ENCODE data around the gene FICD. TPM values are rescaled to one million over a fixed set of nuclear protein-coding genes. Genes with fewer than 3 reads are reported as not detected.

FICD gene
- total RNA-seq, 1 donor = 9.9 TPM

DNA sequence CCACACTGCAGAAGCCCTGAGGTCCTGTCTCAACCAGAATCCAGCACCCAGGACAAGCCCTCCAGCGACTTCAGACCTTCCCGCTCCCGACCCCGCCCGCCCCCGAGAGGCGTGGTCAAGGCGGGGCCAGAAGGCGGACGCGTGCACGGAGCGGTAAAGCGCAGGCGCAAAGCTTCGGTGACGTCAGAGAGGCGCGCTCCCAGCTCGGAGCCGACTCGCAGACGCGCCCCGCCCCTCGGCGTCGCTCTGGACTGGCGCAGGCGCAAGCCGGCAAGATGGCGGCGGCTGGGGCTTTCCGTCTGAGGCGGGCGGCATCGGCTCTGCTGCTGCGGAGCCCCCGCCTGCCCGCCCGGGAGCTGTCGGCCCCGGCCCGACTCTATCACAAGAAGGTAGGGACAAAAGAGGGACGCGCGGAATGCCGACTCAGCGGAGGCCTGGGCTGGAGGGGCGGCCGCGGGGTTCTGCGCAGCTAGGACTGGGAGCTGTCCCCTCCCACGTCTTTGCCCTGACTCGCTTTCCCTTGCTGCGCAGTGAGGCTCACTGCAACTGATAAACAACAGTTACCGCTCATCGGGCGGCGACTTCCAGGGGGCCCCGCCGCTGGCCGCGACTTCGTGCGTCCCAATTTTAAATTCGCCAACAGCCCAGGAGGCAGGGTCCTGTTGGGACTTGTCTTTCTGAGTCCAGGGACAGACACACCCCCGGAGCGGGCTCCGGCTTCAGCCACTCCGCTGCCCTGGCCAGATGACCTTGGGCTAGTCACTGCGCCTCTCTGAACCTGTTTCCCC, 47.5 kb downstream of the FICD start, which contains the start of gene ISCU:
TSS of gene ISCU (plus strand) at position 249 of the 788 bp plus-strand sequence. CDS start at position 276, 27 bp downstream.
- TF ChIP-seq, protein P1, sequence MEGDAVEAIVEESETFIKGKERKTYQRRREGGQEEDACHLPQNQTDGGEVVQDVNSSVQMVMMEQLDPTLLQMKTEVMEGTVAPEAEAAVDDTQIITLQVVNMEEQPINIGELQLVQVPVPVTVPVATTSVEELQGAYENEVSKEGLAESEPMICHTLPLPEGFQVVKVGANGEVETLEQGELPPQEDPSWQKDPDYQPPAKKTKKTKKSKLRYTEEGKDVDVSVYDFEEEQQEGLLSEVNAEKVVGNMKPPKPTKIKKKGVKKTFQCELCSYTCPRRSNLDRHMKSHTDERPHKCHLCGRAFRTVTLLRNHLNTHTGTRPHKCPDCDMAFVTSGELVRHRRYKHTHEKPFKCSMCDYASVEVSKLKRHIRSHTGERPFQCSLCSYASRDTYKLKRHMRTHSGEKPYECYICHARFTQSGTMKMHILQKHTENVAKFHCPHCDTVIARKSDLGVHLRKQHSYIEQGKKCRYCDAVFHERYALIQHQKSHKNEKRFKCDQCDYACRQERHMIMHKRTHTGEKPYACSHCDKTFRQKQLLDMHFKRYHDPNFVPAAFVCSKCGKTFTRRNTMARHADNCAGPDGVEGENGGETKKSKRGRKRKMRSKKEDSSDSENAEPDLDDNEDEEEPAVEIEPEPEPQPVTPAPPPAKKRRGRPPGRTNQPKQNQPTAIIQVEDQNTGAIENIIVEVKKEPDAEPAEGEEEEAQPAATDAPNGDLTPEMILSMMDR (IDR thresholded peaks at IDR 0.05; ENCODE audit: insufficient read depth, low read depth, low read length) = no peak
- peak; percentile 97 for DNase-seq (ENCODE audit: low read depth)
- peak within 1 kb of the TSS; percentile 97 for H3K4me3 ChIP-seq (ENCODE audit: low read depth, low read length)

DNA sequence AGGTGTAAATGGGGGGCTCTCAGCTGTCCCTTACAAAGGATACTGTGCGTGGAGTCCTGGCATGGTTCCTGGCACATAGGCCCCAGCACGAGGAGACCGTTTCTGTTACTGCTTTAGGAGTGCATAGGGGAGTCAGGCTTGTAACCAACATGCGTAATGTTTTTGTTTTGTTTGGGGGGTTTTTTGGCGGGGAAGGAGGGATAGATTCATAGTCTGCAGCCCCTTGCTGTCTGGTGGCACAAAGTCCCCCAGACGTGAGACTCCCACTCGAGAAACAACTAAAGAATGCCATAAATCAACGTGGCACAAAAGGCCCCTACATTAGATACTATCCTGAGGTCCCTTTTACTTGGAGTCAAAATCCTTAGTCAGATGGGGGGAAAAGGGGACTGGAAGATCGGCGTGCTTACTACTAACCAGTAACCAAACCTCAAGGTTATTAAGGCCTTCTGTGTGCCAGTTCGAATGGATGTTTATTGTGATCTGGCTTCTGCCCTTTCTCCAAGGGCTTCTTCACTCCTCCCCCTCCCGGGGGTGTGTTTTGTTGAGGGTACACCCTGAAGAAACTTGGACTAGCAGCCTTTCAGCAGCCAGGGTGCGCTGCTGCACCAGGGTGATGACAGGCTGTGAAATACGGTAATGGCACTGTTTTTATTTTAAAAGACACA, 48.2 kb downstream of the FICD start:
- H3K4me3 ChIP-seq (ENCODE audit: low read depth, low read length) = peak overlapping the region; percentile 82
- peak; percentile 92 for DNase-seq (ENCODE audit: low read depth)

DNA sequence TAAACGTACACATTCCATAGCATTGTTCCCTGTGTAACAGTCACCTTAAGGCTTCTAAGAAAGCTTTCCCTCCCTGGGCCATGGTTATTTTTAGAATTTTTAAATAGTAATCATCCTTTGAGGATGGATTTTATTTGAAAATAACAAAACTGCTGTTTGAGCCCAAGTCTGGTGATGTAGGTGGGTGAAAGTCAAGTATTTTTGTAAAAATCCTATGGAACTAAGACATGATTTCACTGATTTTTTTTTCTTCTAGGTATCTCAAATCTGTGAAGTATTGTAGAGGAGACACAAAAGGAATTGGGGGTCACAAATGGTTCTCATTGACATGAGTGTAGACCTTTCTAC, 48.7 kb downstream of the FICD start:
- TF ChIP-seq, protein P1 (IDR thresholded peaks at IDR 0.05; ENCODE audit: insufficient read depth, low read depth, low read length) = no peak
- DNase-seq (ENCODE audit: low read depth) = no peak
- H3K4me3 ChIP-seq (ENCODE audit: low read depth, low read length) = peak overlapping the region; percentile 82

More for the DNA sequence above, 48.2 kb downstream of the FICD start:
- TF ChIP-seq, protein P1 (IDR thresholded peaks at IDR 0.05; ENCODE audit: insufficient read depth, low read depth, low read length) = peak; percentile 91

DNA sequence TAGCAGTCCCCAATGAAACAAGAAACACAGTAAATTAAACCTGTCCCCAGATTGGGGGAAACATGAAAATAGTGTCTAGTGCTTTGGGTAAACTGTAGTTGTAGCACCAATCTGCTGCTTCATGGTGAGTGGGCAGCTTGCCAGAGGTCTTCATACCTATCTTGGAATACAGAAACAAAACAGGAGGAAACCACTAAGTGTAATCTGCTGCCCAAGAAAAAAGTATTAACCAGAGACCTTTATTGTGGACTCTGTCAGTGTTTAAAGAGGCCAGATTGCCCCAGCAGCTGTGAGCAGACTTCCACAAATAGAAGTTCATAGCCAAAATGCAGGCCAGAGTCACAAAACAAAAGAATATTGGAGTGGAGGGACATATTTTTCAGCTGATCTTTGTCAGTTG, 49.6 kb downstream of the FICD start:
- DNase-seq (ENCODE audit: low read depth) = peak; percentile 21
- H3K4me3 ChIP-seq (ENCODE audit: low read depth, low read length) = no peak overlapping the region
- TF ChIP-seq, protein P1 (IDR thresholded peaks at IDR 0.05; ENCODE audit: insufficient read depth, low read depth, low read length) = no peak

DNA sequence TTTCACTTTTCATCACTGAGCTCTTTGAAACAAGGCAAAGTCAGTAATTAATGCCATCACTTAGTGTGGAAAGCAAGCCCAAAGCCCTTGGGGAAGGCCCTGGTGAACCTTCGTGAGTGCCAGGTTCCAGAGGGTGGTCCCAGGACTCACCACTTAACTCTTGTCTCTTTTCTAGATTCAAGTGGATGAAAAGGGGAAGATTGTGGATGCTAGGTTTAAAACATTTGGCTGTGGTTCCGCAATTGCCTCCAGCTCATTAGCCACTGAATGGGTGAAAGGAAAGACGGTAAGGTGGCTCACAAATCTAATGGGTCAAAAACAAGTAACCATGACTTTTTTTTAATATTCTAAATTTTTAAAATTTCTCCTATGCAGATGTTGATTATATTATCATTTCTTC, 50.1 kb downstream of the FICD start:
- H3K4me3 ChIP-seq (ENCODE audit: low read depth, low read length) = no peak overlapping the region
- TF ChIP-seq, protein P1 (IDR thresholded peaks at IDR 0.05; ENCODE audit: insufficient read depth, low read depth, low read length) = no peak
- DNase-seq (ENCODE audit: low read depth) = no peak

DNA sequence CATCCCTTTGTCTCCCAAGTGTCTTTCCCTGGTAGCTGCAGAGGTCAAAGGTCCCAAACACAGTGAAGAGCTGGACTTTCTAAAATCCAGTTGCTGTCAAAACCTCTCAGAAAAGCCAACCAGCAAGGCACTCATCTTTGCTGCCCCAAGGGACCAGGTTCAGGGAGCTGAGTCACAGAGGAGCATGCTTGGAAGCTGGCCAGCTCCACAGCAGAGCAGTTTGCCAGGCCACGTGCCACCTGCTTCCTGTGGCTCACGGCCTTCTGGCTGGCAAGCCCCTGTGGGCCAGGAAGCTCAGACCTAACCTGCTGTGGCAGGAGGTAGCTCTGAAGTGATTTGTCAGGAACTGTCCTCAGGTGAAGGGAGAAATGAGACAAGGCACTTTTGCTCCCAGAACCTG, 50.9 kb downstream of the FICD start:
- H3K4me3 ChIP-seq (ENCODE audit: low read depth, low read length) = no peak overlapping the region
- TF ChIP-seq, protein P1 (IDR thresholded peaks at IDR 0.05; ENCODE audit: insufficient read depth, low read depth, low read length) = no peak
- peak; percentile 58 for DNase-seq (ENCODE audit: low read depth)

All from fibroblast of villous mesenchyme (primary cell).